Rectal smooth muscle tissue (tissue), 1 donor: ENCODE results near the gene C1orf52.

Source experiments
- H3K27ac ChIP-seq: one replicate; pipeline ENCODE4 v1.7.0; 2013; ENCODE audit warnings: low read depth, low read length, inconsistent platforms
- H3K27me3 ChIP-seq: one replicate; pipeline ENCODE4 v1.7.0; 2013; ENCODE audit warnings: low read length; ENCODE audit not compliant: control insufficient read depth, insufficient read depth
- H3K36me3 ChIP-seq: one replicate; pipeline ENCODE4 v1.7.0; 2013; ENCODE audit warnings: low read length; ENCODE audit not compliant: control insufficient read depth, insufficient read depth
- H3K4me1 ChIP-seq: one replicate; pipeline ENCODE4 v1.7.0; 2013; ENCODE audit warnings: low read length; ENCODE audit not compliant: control insufficient read depth, insufficient read depth
- H3K4me3 ChIP-seq: one replicate; pipeline ENCODE4 v1.7.0; 2013; ENCODE audit warnings: low read length
- H3K9ac ChIP-seq: one replicate; pipeline ENCODE4 v1.7.0; 2013; ENCODE audit warnings: low read length

C1orf52 gene

GRCh38 chr1:85200463-85201339 lies 58.8 kb downstream of the C1orf52 start, which contains the start of gene SYDE2:
Gene SYDE2 (minus strand): TSS chr1:85201016. CDS start chr1:85200996, 20 bp downstream.
- H3K27me3 ChIP-seq: peaks cover 4% of the 10 kb centered on the region
- no peaks in the 10 kb centered on the region for H3K36me3 ChIP-seq
- H3K4me1 ChIP-seq: peaks cover 7% of the 10 kb centered on the region
- H3K27ac ChIP-seq: peak within 1 kb of the TSS; percentile 98
- H3K4me3 ChIP-seq: peak within 1 kb of the TSS; percentile 68
- peak within 1 kb of the TSS; percentile 71 for H3K9ac ChIP-seq
